ENCODE results near the gene UBE2V1.

The UBE2V1 gene

DNA sequence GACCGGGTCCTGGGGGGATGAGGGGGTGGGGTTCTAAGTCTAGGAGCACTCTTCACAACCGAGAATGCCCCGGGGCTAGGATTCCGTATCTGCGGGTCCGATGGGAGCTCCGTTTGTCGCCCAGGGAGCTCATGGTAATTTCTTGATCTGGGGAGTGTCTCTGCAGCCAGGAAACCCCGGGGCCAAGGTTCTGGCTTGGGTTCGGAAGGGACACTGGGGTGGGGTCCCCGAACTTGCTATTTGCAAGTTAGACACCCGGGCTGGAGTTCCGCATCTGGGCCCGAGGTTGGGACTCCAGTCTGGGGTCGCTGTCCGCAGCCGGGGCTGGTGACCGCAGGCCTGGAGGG, 40.2 kb upstream of the UBE2V1 start:
- TF ChIP-seq, protein P1, sequence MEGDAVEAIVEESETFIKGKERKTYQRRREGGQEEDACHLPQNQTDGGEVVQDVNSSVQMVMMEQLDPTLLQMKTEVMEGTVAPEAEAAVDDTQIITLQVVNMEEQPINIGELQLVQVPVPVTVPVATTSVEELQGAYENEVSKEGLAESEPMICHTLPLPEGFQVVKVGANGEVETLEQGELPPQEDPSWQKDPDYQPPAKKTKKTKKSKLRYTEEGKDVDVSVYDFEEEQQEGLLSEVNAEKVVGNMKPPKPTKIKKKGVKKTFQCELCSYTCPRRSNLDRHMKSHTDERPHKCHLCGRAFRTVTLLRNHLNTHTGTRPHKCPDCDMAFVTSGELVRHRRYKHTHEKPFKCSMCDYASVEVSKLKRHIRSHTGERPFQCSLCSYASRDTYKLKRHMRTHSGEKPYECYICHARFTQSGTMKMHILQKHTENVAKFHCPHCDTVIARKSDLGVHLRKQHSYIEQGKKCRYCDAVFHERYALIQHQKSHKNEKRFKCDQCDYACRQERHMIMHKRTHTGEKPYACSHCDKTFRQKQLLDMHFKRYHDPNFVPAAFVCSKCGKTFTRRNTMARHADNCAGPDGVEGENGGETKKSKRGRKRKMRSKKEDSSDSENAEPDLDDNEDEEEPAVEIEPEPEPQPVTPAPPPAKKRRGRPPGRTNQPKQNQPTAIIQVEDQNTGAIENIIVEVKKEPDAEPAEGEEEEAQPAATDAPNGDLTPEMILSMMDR (IDR thresholded peaks at IDR 0.05; ENCODE audit: insufficient read depth, low read length, poor library complexity, severe bottlenecking): no peak
- TF ChIP-seq EZH2phosphoT487 (conservative IDR thresholded peaks at IDR 0.05; ENCODE audit: low read length): no peak
- Histone ChIP-seq H3K36me3 (ENCODE audit: low read length) (no peaks in the 10 kb centered on the region), H3K4me3 (ENCODE audit: insufficient read depth, low read length, poor library complexity, severe bottlenecking) (peak overlapping the region; percentile 85), H3K9me2 (replicated peaks; ENCODE audit: insufficient read depth, low read length) (no peaks in the 10 kb centered on the region), H3K27ac (ENCODE audit: low read depth, low read length) (no peak overlapping the region), H3K79me2 (ENCODE audit: insufficient read depth, low read length) (peaks cover 15% of the 10 kb centered on the region), H4K20me1 (ENCODE audit: low read depth, low read length) (no peaks in the 10 kb centered on the region), H3K9me3 (ENCODE audit: insufficient read depth, low read length) (no peaks in the 10 kb centered on the region), H3K4me2 (ENCODE audit: low read depth, low read length, poor library complexity, severe bottlenecking) (peak overlapping the region; percentile 75), H3F3A (ENCODE audit: insufficient read depth) (no peaks in the 10 kb centered on the region), H2AFZ (ENCODE audit: low read depth, low read length, severe bottlenecking) (peak overlapping the region; percentile 93), H3K27me3 (ENCODE audit: low read length) (no peaks in the 10 kb centered on the region), H3K9ac (ENCODE audit: low read length) (peak overlapping the region; percentile 95)

DNA sequence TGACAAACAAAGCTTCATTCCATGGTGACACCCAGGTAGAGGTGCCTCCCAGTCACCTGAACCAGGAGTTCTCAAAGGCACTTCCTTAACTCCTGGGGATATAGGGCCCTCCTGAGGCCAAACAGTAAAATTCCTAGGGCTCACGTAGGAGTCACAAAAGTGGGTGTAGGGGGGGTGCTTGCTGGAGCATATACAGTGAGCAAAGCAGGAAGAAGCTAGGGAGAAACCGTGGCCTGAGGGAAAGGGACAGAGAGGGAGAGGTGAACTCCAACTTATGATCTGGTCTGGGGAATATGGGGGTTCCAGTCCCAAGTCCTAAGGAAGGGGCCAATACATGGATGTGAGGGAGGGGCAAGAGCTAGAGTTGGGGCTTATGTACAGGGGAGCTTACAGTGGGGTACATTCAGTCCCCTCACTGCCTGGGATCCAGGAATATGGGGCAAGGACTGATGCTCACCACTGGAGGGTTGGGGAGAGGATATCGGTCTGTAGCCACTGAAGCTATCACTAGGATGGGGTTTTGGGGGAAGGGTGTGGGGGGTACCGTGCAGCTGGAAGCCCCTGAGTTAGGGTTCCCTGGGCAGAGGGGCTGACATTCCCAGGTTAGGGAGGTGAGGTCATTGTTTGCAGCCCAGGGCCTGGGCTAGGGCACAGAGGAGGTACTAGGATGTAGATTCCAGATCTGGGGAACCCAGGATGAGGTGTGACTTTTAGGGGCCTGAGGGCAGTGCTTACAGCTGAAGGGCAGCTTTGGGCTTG, 39.6 kb upstream of the UBE2V1 start:
- H3F3A ChIP-seq (ENCODE audit: insufficient read depth): no peaks in the 10 kb centered on the region
- no peaks in the 10 kb centered on the region for H3K27me3 ChIP-seq (ENCODE audit: low read length)
- H4K20me1 ChIP-seq (ENCODE audit: low read depth, low read length): no peaks in the 10 kb centered on the region
- peak overlapping the region; percentile 85 for H3K4me3 ChIP-seq (ENCODE audit: insufficient read depth, low read length, poor library complexity, severe bottlenecking)
- H3K79me2 ChIP-seq (ENCODE audit: insufficient read depth, low read length): peaks cover 15% of the 10 kb centered on the region
- H3K27ac ChIP-seq (ENCODE audit: low read depth, low read length): no peak overlapping the region
- H3K9me2 ChIP-seq (replicated peaks; ENCODE audit: insufficient read depth, low read length): no peaks in the 10 kb centered on the region
- H3K36me3 ChIP-seq (ENCODE audit: low read length): no peaks in the 10 kb centered on the region
- peak overlapping the region; percentile 95 for H3K9ac ChIP-seq (ENCODE audit: low read length)
- peak overlapping the region; percentile 75 for H3K4me2 ChIP-seq (ENCODE audit: low read depth, low read length, poor library complexity, severe bottlenecking)
- no peaks in the 10 kb centered on the region for H3K9me3 ChIP-seq (ENCODE audit: insufficient read depth, low read length)
- H2AFZ ChIP-seq (ENCODE audit: low read depth, low read length, severe bottlenecking): peak overlapping the region; percentile 93
- no peak for TF ChIP-seq EZH2phosphoT487 (conservative IDR thresholded peaks at IDR 0.05; ENCODE audit: low read length)
- TF ChIP-seq, protein P1 (IDR thresholded peaks at IDR 0.05; ENCODE audit: insufficient read depth, low read length, poor library complexity, severe bottlenecking): no peak

DNA sequence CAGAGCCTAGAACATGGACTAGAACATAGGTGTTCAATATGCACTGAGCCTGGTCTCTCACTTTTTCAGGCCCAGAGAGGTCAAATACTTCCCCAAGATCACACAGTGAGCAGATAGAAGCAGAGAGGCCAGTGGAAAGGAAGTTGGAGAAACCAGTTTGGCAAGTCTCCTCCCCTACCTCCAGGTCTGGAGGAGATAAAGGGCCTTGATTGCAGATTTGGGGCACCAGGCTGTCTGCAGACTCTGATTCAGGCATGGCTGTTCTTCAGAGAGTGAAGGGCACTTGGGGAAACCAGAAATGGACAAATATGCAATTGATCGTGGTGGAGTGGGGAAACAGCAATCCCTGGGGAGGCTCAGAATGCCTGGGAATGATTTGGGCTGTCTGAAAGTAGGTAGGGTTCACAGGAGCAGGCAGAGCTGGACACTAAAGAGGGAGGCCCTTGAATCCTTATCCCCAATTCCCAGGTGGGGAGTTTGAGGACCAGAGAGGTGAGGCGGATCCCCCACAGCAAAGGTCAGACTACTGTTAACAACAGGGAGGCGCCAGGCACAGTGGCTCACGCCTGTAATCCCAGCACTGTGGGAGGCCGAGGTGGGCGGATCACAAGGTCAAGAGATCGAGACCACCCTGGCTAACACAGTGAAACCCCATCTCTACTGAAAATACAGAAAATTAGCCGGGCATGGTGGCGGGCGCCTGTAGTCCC, 38.2 kb upstream of the UBE2V1 start:
- Histone ChIP-seq H3F3A (ENCODE audit: insufficient read depth) (no peaks in the 10 kb centered on the region), H3K9ac (ENCODE audit: low read length) (no peak overlapping the region), H3K9me3 (ENCODE audit: insufficient read depth, low read length) (no peaks in the 10 kb centered on the region), H3K4me2 (ENCODE audit: low read depth, low read length, poor library complexity, severe bottlenecking) (no peak overlapping the region), H3K36me3 (ENCODE audit: low read length) (no peaks in the 10 kb centered on the region), H3K79me2 (ENCODE audit: insufficient read depth, low read length) (peaks cover 18% of the 10 kb centered on the region), H3K27me3 (ENCODE audit: low read length) (no peaks in the 10 kb centered on the region), H4K20me1 (ENCODE audit: low read depth, low read length) (no peaks in the 10 kb centered on the region), H2AFZ (ENCODE audit: low read depth, low read length, severe bottlenecking) (no peak overlapping the region), H3K4me3 (ENCODE audit: insufficient read depth, low read length, poor library complexity, severe bottlenecking) (no peak overlapping the region), H3K9me2 (replicated peaks; ENCODE audit: insufficient read depth, low read length) (no peaks in the 10 kb centered on the region), H3K27ac (ENCODE audit: low read depth, low read length) (no peak overlapping the region)
- TF ChIP-seq EZH2phosphoT487 (conservative IDR thresholded peaks at IDR 0.05; ENCODE audit: low read length): no peak
- TF ChIP-seq, protein P1 (IDR thresholded peaks at IDR 0.05; ENCODE audit: insufficient read depth, low read length, poor library complexity, severe bottlenecking): no peak

Measured in SU-DHL-6 (cell line).